Measurements from ENCODE around the gene RPLP2.

Gene RPLP2

DNA sequence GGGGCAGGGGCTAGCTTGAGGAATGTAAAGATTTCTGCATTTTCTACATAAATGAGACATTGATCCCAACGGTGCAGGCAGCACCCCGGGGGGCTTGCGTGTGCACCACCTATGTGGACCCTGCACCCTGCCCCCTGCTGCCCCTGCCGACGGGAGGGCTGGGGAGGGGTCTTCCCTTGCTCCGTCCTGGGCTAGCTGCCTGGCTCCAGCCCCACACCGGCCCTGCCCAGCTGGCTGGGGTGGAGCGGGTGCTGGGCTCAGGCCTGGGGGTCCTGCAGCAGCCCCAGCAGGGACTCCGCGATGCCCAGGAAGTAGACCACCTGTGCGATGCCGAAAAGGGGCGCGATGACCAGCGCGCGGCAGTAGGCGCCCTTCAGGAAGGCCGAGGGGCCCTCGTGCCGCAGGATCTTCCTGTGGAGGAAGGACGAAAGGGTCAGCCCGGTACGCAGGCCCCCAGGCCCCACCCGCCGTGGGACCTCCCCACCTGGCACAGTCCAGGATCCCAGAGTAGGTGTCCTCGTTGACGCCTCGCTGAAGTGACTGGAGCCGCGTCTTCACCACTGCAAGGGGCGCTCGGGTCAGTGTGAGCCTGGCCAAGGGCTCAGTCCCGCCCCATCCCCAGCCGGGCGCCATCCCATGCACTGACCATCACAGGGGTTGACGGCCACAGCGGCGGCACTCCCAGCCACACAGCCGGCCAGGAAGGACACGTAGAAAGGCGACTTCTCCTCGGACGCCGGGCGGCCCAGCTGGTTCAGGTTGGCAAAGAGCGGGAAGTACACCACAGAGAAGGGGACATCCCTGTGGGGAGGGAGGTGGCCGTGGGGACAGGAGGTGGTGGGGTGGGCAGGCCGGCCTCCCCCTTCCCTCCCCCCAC is 17.9 kb upstream of the RPLP2 start:
- DNase-seq (ENCODE audit: low spot score): no peak

DNA sequence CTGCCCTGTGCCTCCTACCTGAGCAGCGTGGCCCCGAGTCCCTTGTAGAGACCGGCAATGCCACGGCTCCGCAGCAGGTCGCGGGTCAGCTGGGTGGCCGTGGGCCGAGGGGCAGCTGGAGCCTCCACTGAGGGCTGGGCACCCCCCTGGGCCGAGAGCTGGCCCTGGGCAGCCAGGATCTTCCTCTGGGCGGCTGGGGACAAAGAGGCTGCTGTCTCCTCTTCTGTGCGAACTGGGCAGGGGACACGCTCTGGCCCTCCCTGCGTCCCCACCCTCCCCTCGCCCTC is 17.3 kb upstream of the RPLP2 start:
- DNase-seq (ENCODE audit: low spot score): no peak

DNA sequence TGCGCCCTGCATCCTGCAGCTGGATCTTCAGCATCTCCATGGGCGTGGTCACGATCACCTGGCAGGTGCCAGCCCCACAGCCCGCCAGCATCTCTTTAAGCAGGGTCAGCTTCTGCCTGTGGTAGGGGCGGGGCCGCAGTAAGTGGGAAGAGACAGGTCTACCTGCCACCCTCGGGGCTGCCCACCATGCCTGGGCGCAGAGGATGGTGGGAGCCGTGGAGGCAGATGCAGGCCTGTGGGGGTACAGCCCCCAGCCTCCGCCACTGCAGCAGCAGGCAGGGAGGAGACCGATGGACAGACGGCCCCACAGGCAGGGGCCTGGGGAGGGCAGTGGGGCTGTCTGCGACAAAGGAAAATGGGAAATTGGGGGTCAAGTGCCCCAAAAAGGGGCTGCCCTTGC is 16.9 kb upstream of the RPLP2 start:
- no peak for DNase-seq (ENCODE audit: low spot score)

DNA sequence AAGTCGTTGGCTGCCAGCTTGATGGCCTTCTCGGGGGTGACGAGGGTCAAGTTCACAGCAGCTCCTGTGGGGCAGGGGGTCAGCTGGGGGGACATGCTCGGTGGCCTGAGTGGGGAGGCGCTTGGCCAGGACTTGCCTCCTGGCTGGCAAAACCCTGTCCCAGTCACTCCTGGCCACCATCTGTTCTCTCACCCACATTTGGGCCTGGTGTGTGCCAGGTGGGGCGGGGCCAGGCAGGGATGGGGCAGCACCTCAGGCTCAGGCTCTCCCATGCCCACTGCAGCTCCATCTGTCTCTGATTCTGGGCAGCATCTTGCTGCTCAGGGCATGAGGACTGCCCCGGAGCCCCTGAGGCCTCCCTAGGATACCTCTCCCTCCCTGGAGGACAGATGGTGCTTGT is 16.2 kb upstream of the RPLP2 start:
- no peak for DNase-seq (ENCODE audit: low spot score)

DNA sequence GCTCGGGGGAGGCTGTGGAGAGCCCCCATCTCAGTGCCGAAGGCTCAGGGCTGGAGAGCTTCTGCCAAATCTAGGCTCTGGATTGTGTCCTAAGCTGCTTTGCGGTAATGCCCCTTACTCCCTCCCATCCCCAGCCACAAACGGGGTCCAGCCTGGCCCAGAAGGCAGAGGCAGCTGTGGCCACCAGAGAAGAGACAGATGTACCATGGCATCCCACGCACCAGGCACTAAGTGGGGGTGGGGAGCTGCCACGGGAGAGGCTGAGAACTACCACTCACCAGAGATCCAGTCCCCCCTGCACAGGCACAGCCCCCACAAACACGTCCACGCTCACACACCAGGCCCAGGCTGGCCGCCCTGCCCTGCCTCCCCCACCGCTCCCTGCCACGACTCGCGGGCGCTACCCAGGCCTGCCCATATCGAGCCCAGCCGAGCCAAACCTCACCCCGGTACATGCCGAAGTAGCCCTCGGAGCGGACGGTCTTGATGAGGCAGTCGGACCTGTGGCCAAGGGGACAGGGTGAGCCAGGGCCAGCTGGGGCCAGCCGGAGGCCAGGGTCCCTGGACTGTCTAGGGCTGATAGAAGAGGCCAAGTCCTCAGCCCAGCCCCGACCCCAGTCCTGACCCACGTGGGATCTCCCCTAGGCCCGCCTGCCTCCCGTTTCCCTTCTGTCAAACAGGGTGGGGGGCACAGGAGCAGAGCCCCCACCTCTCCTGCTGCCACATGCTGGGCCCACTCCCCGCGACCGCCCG is 15.6 kb upstream of the RPLP2 start:
- DNase-seq (ENCODE audit: low spot score): no peak

DNA sequence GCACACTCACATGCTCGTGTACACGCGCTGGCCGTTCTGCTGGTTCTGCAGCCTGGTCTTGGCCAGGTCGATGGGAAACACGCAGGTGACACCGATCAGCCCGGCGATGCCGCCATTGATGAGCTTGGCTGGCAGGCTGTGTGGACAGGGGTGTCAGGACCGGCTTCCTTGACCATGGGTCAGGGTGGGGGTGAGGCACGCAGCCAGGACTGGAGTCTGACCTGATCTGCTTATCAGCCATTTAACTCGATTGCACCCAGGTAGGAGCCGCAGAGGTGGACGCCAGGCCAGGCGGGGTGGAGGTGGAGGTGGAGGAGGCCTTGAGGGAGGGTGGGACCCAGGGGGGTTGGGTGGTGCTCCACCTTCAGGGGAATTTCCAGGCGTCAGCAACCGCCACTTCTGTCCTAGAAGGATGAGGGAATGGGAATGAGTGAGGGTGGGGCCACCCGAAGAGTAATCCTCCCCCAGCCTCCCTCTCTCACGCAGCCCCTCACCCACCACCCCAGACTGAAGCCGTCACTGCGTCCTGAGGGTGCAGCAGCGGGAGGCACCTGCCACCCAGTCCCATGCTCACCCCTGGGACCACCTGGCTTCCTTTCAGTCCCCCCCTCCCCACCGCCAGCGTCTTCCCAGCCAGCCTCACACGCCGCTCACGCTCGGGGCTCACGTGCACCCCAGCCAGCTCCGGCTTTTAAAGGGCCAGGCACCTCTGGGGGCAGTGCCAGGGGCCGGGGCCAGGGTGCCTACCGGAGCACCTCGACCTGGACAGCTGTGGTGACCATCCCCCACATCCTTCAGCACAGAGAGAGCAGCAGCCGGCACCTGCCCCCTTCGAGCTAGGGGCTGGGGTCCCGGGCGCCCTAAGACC is 14.8 kb upstream of the RPLP2 start:
- no peak for DNase-seq (ENCODE audit: low spot score)

DNA sequence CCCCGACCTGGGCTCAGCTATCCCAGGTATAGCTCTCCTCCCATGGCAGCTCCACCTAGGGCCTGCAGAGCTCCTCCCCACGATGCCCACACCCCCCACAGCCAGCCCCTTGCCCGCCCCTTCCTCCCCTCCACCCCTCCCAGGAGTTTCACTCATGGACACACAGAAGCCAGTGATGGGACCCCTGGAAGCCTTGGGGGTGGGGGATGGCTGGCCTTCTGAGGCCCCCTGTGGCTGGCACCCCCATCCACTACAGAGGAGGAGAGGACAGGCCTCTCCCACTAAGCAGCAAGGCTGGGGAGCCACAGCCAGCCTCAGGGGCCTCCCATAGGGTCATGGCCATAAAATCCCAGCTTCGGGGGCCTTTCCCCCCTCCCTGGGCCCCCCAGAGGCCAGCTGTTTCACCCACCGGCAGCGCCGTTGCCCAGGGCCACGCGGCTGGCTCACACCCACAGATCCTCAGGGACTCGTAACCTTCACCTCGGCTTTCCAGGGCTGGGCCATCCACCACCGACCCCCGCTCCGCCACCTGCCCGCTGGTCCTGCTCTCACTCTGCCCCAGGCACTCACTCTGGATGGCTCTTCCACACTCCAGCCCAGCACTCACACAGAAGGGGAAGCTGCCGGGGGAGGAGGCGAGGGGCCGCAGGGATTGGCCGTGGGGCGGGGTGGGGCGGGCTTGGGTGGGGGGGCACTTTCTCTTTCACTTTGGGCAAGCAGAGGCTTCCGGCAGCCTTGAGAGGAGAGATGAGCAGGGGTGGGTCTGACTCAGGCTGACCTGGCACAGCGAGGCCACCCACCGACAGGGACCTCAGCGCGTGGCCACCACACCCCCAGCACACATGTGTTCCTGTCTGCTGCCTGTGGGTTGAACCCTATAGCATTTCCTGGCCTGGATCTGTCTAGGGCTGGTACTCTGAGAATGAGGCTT is 13.9 kb upstream of the RPLP2 start:
- DNase-seq (ENCODE audit: low spot score): peak; percentile 93

DNA sequence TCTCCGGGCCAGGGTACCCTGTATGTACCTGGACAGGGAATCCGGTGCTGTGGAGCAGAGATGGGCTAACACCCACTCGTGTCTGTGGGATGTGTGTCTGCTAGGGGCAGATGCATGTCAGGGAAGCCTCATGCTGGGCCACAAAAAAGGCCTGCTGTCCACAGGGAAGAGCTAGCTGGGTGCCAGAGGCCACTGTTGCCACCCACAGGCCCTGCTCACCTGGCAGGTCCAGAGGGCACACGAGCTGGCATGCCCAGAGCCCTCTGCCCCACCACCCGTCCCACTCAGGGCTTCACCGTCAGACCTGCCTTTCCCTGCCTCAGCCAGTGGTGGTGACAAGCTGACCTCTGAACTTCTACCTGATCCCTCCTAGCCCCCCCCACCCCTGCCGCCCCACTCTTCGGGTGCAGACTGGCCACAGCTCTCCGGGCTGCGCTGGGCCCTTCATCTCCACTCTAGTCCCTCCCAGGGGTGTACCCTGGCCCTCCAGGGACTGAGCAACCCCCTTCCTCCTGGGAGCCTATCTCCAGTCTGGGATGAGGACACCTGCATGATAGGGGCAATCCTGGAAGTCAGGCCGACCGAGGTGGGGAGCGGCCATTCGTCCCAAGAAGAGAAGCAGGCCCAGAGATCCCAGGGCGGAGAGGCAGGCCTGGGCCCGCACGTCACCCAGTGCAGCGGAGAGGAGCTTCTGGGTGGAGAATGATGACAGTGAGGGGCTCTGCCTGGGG is 13.0 kb upstream of the RPLP2 start:
- DNase-seq (ENCODE audit: low spot score): no peak

DNA sequence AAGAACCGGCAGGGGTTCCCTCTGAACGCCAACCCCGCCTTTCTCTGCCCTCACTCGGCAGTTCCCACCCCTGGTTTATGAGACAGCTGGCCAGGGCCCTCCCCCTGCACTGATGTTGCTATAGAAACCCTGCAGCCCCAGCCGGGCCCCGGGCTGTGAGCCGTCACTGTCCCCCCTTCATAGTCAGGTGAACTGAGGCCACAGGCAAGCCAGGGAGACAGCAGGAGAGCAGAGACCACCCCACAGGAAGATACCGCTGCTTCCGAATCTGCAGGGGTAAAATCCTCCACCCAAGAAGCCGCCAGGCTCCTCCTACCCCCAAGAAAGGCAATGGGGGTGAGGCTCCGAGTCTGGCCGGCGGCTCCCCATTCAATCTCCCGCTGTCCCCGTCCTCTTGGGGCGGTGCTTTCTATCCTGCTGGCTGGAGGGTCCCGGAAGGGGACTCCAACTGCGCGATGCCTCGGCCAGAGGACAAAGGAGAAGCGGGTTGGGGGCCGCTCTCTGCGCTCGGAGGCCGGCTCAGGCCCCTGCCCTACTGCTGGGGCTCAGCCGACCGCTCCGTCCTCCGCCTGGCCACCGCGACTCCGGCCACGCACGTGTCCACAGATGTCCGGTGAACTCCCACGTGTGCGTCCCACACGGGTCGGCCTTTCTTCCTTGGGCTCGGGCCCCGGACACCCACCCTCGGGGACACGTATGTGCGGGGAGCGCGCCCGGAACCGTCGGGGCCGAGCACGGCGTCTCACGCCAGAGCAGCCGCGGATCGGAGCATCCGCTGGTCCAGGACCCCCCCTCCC is 12.3 kb upstream of the RPLP2 start:
- peak; percentile 81 for DNase-seq (ENCODE audit: low spot score)

DNA sequence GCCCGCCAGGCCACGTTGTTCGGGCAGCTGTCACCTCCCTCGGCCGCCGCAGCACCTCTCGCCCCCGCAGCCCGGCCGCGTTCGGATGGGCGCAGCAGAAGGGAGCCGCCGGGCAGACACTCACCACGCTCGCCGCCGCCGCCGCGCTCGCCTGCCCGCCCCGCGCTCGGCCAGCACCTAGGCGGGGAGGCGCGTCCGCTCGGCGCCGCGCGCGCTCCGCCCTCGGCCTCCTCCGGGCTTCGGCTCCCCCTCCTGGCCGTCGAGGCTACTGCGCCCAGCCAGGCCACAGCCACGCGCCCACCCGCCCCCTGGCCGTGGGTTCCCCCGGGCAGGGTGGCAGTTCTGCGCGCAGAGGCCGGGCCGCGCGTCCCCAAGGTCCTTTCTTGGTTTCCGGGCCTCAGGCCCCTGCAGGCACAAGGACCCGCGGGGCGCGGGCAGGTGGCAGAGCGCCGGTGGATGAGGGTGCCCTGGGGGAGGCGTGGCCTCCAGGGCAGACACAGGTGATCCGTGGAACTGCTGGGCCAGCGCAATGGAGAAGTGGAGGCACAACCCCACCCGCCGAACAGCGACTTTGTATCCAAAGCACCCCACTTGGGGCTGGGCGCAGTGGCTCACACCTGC is 11.6 kb upstream of the RPLP2 start, which contains the start of gene SLC25A22:
Gene SLC25A22, minus strand, starts transcription at position 189 of the 621 bp plus-strand sequence. CDS start 3,275 bp downstream, outside the sequence.
- DNase-seq (ENCODE audit: low spot score): peak; percentile 92

DNA sequence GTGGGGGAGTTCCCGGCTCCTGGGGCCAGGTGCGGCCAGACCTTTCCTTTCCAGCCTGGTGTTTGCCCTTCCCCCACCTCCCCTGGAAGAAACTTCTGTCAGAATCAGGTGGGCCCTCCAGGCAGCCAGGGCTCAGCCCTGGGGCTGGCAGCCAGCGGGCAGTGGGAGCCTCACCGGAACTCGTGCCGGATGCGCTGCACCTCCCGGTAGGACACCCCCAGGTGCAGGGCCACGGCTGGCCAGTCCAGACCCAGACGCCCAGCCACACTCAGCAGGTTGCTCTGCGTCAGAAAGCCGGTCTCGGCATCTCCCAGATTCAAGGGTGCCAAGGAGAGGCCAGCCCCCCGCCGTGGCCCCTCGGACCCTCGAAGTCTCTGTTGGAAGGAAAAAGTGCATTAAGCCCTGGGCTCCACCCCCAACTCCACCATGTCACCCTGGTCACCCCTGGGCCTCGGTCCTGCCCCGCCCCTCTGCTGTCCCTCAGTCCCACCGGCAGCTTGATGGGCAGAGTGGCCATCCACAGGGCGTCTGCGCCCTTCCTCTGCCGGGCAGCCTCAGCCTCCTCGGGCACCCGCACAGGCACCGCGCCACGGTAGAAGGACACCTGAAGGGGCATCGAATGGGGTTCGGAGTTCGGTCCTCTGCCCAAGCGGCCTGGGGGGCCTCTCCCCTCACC is 10.0 kb upstream of the RPLP2 start:
- no peak for DNase-seq (ENCODE audit: low spot score)

DNA sequence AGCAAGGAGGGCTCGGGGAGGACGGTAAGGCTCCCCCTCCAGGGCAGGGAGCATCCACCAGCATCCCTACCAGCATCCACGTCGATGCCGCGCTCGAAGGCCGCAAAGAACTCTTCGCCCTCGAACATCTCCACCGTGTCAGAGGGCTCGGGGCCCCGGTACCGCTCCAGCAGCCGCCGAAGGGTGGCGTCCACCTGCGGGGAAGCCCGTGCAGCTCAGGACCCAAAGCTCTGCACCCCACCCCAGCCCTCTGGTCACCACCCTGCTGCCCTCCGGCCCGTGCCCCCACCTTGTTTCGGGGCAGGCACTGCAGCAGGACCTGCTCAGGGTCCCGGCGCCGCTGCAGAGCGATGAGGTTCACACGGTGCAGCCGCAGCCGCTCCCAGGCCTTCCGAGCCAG is 9.3 kb upstream of the RPLP2 start:
- no peak for DNase-seq (ENCODE audit: low spot score)

DNA sequence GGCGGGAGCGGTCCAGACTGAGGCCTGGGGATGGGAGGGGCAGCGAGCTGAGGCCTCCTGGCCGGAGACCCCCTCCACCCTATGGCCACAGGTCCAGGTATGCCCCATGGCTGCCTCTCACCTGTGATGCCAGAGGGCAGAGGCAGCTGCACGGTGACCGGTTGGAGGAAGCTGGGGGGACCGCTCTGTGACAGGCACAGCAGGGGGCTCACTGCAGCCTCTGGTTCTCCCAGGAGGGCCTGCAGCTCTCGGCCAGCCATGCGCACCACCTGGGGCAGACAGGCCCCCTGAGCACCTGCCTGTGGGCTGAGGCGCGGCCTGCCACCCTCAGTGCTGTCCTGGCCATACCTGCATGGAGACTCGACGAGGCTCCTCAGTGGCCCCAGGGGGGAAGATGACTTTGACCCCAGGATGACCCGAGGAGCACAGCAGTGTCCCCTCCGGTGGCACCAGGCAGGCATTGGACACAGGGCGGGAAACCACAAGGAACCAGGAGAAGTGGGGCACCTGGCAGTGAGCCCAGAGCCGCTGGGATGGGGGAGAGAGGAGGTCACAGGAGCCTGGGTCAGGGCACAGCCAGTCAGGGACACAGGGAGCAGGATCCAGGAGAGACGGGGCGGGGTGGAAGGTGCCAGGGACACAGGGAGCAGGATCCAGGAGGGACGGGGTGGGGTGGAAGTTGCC is 8.5 kb upstream of the RPLP2 start:
- no peak for DNase-seq (ENCODE audit: low spot score)

DNA sequence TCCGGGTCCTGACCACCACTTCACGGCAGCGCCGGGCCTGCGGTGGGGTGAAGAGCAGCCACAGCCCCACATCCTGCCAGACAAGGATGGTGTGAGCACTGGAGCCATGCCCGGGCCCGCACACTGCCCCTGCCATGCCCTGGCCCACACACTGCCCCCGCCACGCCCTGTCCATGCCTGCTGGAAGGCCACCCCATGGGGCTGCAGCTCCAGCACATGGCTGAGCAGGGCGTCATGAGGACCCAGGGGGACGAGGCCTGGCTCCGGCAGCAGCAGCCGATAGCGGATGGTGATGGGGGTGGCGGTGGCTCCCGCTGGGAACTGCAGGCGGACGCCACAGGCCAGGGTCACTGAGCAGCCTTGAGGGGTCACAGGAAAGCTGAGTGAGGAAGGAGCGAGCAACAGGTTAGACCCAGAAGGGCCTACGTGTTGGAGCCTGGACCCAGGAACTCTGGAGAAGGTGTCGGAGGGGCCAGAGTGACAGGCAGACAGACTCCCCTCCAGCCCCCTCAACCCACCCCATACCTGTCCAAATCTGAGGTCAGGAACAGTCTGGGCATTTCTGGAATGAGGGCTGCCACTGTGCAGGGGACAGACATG is 7.6 kb upstream of the RPLP2 start:
- no peak for DNase-seq (ENCODE audit: low spot score)

DNA sequence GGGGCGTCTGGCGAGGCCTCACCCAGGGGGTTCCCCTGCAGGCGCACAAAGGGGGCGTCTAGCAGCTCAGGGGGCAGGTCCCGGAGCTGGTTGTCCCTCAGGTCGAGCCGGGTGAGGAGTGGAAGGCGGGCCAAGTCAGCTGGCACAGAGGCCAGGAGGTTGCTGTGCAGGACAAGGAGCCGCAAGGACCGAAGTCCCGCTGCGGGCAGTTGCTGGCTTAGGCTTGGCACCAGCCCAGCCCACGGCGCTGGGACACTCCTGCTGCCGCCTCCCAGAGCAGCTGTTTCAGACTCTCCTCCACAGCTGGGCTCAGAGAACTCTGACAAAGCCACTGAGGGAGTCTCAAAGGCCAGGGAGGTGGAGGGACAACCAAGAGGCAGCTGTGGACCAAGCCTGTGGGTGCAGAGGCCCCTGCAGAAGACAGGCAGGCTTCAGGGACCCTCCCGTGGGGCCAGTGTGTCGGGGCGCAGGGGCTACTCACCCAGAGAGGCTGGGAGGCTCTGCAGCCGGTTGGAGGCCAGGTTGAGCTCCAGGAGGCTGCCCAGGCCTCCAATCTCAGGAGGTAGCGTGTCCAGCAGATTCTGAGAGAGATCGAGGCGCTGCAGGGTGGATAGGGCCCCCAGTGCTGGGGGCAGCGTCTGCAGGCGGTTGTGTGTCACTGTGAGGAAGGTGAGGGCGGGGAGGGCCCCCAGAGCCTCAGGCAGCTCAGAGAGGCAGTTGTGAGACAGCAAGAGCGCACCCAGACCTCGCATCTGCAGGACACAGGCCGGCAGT is 6.9 kb upstream of the RPLP2 start:
- DNase-seq (ENCODE audit: low spot score): no peak

DNA sequence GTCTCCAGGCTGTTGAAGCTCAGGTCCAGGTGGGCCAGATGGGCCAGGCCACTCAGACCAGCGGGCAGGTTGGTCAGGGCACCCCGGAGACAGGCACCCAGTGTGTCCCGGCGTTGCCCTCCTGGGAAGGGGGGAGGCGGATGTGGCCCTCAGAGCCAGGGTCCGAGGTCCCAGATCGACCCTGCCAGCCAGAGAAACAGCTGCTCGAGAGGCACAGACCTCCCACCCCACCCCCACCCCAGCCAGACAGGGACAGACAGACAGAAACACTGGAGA is 6.4 kb upstream of the RPLP2 start:
- DNase-seq (ENCODE audit: low spot score): no peak

All from AG08395 (cell line).